ENCODE data around the gene SYNE1. TPM values are rescaled to one million over a fixed set of nuclear protein-coding genes. Genes with fewer than 3 reads are reported as not detected.

SYNE1 gene
- total and polyA plus RNA-seq, 8 donors: 24.4 to 56.2 (median 49.2) TPM

GRCh38 chr6:152098683-152099082, 538.5 kb downstream of the SYNE1 start:
- no peaks in the 10 kb centered on the region for H3K9me3 ChIP-seq
- H3K27me3 ChIP-seq: no peaks in the 10 kb centered on the region
- no peak for FAIRE-seq
- no peaks in the 10 kb centered on the region for H3K4me1 ChIP-seq
- WGBS, 2 donors: 74 to 85% methylated on average over 14 of the region's 14 CpGs
- no peak for TF ChIP-seq CTCF (IDR thresholded peaks at IDR 0.05)
- no peak overlapping the region for H3K4me3 ChIP-seq
- ATAC-seq: no peak
- intact Hi-C loops (cut with DNase I): no loop called here
- DNase-seq: no peak
- H3K36me3 ChIP-seq: no peaks in the 10 kb centered on the region
- H3K27ac ChIP-seq: no peak overlapping the region

- no peak overlapping the region for H3K27ac ChIP-seq
- no peak for FAIRE-seq
Measured at GRCh38 chr6:152096863-152097496, 540.2 kb downstream of the SYNE1 start.

DNA sequence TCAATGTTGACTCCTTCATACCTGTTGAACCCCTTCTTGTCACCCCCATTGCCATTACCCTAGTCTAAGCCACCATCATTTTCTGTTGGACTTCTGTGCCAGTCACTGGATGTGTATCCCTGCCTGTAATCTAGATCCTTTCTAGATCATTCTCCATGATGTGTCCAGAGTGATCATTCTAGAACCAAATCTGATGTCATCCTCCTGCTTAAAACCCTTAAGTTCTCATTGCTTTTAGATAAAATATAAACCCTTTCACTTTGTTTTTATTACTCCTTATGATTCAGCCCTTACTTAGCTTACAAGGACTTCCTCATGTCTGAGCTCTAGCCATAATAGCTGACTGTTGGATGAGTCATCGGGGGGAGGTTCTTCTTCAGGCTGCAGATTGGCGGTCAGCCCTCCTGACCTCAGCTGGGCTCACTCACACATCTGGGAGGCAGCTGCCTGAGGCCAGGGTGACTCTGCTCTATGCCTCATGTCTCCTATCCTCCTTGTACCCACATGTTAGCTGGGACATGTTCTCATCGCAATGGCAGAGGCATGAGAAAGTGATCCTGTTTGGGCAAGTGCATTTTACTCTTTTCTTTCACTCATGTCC, 542.1 kb downstream of the SYNE1 start:
- ATAC-seq (peak; percentile 58 to 92 (median 82)), FAIRE-seq (no peak), DNase-seq (peak in 3 of 6 donors; percentile 11 to 59 (median 36))
- no peak for TF ChIP-seq CTCF (IDR thresholded peaks at IDR 0.05)
- Histone ChIP-seq H3K4me1 (no peaks in the 10 kb centered on the region), H3K4me3 (no peak overlapping the region), H3K36me3 (no peaks in the 10 kb centered on the region), H3K9me3 (no peaks in the 10 kb centered on the region), H3K27me3 (no peaks in the 10 kb centered on the region), H3K27ac (peak overlapping the region in 2 of 4 donors; percentile 17 to 33)
- 73 to 90% methylated on average over 3 of the region's 3 CpGs for WGBS, 2 donors
- intact Hi-C loops (cut with DNase I): no loop called here

More at GRCh38 chr6:152096863-152097496, 540.2 kb downstream of the SYNE1 start:
- ATAC-seq: peak in 1 of 4 donors; percentile 29
- DNase-seq: no peak
- no peak for TF ChIP-seq CTCF (IDR thresholded peaks at IDR 0.05)
- Histone ChIP-seq H3K4me3 (no peak overlapping the region), H3K9me3 (no peaks in the 10 kb centered on the region), H3K4me1 (no peaks in the 10 kb centered on the region), H3K36me3 (no peaks in the 10 kb centered on the region), H3K27me3 (no peaks in the 10 kb centered on the region)
- 60 to 66% methylated on average over 5 of the region's 5 CpGs for WGBS, 2 donors
- intact Hi-C loops (cut with DNase I): no loop called here

- ATAC-seq (no peak), FAIRE-seq (no peak), DNase-seq (no peak)
- no peaks in the 10 kb centered on the region for H3K27me3 ChIP-seq
- H3K4me3 ChIP-seq: no peak overlapping the region
- no peaks in the 10 kb centered on the region for H3K4me1 ChIP-seq
- WGBS, 2 donors: 65 to 72% methylated on average over 4 of the region's 4 CpGs
- no peaks in the 10 kb centered on the region for H3K9me3 ChIP-seq
- H3K27ac ChIP-seq: no peak overlapping the region
- no peak for TF ChIP-seq CTCF (IDR thresholded peaks at IDR 0.05)
- intact Hi-C loops (cut with DNase I): no loop called here
- no peaks in the 10 kb centered on the region for H3K36me3 ChIP-seq
Measured at GRCh38 chr6:152094276-152094675, 542.9 kb downstream of the SYNE1 start.

GRCh38 chr6:152093711-152094110, 543.5 kb downstream of the SYNE1 start:
- 38 to 42% methylated on average over 6 of the region's 6 CpGs for WGBS, 2 donors
- no peaks in the 10 kb centered on the region for H3K4me1 ChIP-seq
- TF ChIP-seq CTCF (IDR thresholded peaks at IDR 0.05): no peak
- H3K27me3 ChIP-seq: no peaks in the 10 kb centered on the region
- no peak overlapping the region for H3K27ac ChIP-seq
- ATAC-seq (no peak), FAIRE-seq (no peak), DNase-seq (no peak)
- H3K36me3 ChIP-seq: no peaks in the 10 kb centered on the region
- intact Hi-C loops (cut with DNase I): no loop called here
- H3K9me3 ChIP-seq: no peaks in the 10 kb centered on the region
- H3K4me3 ChIP-seq: no peak overlapping the region
